K562 (cell line): ENCODE data around the gene BORCS8. TPM values are rescaled to one million over a fixed set of nuclear protein-coding genes. Genes with fewer than 3 reads are reported as not detected.

Source experiments
- CCNT2 ChIP-seq: IDR thresholded peaks from 2 replicates; pipeline ENCODE4 v1.6.1; 2011; ENCODE audit warnings: borderline replicate concordance, low read depth, mild to moderate bottlenecking, moderate library complexity, mixed read lengths, low read length; ENCODE audit not compliant: insufficient read length; ENCODE audit errors: extremely low read depth
- CTCF ChIP-seq, 3 experiments: IDR thresholded peaks in 2 of 3; conservative IDR thresholded peaks in 1 of 3; 2 replicates each; pipeline ENCODE4 v1.5.1; 2011 to 2012; ENCODE audit warnings: low read length in 3 of 3, mild to moderate bottlenecking in 3 of 3, control low read depth in 2 of 3, improper control_type of control experiment in 1 of 3, inconsistent platforms in 1 of 3, low read depth in 1 of 3, mixed read lengths in 1 of 3, moderate library complexity in 1 of 3; ENCODE audit not compliant: insufficient read depth in 2 of 3
- GATAD2B ChIP-seq: fragments of 450-650 bp; IDR thresholded peaks from 2 replicates; pipeline ENCODE4 v1.6.1; 2017; ENCODE audit warnings: mild to moderate bottlenecking, borderline replicate concordance
- KLF10 ChIP-seq: fragments of 250-450 bp; sonication (Bioruptor Pico); IDR thresholded peaks from 2 replicates; pipeline ENCODE4 v1.6.1; 2021; ENCODE audit warnings: matching md5 sums
- PREB ChIP-seq: sonication (generic); formaldehyde crosslinking; IDR thresholded peaks from 2 replicates; pipeline ENCODE4 v1.8.1; 2023; ENCODE audit warnings: mild to moderate bottlenecking, missing genetic modification reagents
- PRPF4 ChIP-seq: fragments of 200-400 bp; formaldehyde crosslinking; IDR thresholded peaks from one replicate; pipeline ENCODE4 v1.6.1; 2017; ENCODE audit warnings: low read length, low read depth, mild to moderate bottlenecking; ENCODE audit not compliant: insufficient read depth, poor library complexity, severe bottlenecking
- SP1 ChIP-seq: sonication (generic); formaldehyde crosslinking; IDR thresholded peaks from 2 replicates; pipeline ENCODE4 v1.8.1; 2022; ENCODE audit warnings: mild to moderate bottlenecking, missing genetic modification reagents
- U2AF1 ChIP-seq: fragments of 200-400 bp; formaldehyde crosslinking; optimal IDR thresholded peaks from 2 replicates; pipeline ENCODE3; 2017; ENCODE audit warnings: mild to moderate bottlenecking, low read depth, low read length, moderate library complexity
- ZC3H8 ChIP-seq: fragments of 450-650 bp; IDR thresholded peaks from 2 replicates; pipeline ENCODE4 v1.6.1; 2017
- ZNF445 ChIP-seq: fragments of 250-450 bp; sonication (Bioruptor Pico); IDR thresholded peaks from 2 replicates; pipeline ENCODE4 v1.4.0; 2020; ENCODE audit warnings: low read depth, mild to moderate bottlenecking, moderate library complexity
- ZNF507 ChIP-seq: conservative IDR thresholded peaks from 2 replicates; pipeline ENCODE4 v1.6.1; 2017; ENCODE audit warnings: missing genetic modification characterization, missing compliant biosample characterization
- ZNF518B ChIP-seq: fragments of 250-450 bp; sonication (Bioruptor Pico); IDR thresholded peaks from 2 replicates; pipeline ENCODE4 v1.5.0; 2021; ENCODE audit warnings: mild to moderate bottlenecking, moderate library complexity
- polyA plus RNA-seq, 8 experiments: library from polyadenylated mRNA; depleted of rRNA in 4 of 8; stranded (reverse) in 5 of 8; unstranded in 3 of 8; fragments of >200 nt; fragmentation: Nextera tagmentation in 2 of 8; fragmentation: Illumina TruSeq in 1 of 8; extraction: Ambion mirVana in 2 of 8; extraction: Trizol in 1 of 8; gene quantifications; 2 replicates each; pipeline versions ENCODE4 v1.2.1 to v1.2.3, GENCODE V29; 2011 to 2014; ENCODE audit warnings: inconsistent platforms in 1 of 8, missing spikeins in 1 of 8
- total RNA-seq, 7 experiments: library from RNA; depleted of rRNA in 6 of 7; stranded (reverse); fragments of >200 nt in 6 of 7; fragmentation: Illumina TruSeq in 2 of 7; extraction: Trizol in 2 of 7; gene quantifications; 2 replicates each; pipeline versions ENCODE4 v1.2.1 to v1.2.3, GENCODE V29; 2011 to 2021; ENCODE audit warnings: low replicate concordance in 1 of 7
- TF ChIP-seq, protein P1 (sequence below): fragments of 250-450 bp; sonication (Bioruptor Pico); IDR thresholded peaks from 2 replicates; pipeline ENCODE4 v1.5.0; 2021; ENCODE audit warnings: mild to moderate bottlenecking, borderline replicate concordance
- TF ChIP-seq, protein P2 (sequence below), 2 experiments: fragments of 450-650 bp in 1 of 2; IDR thresholded peaks; 2 replicates each; pipeline ENCODE4 v1.6.1; 2011 to 2017; ENCODE audit warnings: low read depth in 2 of 2, antibody characterized with exemption in 1 of 2, borderline replicate concordance in 1 of 2, low read length in 1 of 2, mild to moderate bottlenecking in 1 of 2, mixed read lengths in 1 of 2; ENCODE audit not compliant: control insufficient read depth in 1 of 2

BORCS8 gene
- total and polyA plus RNA-seq, 9 of the 15 experiments (the other 6 are each of a cell fraction or from before 2014, with no cell fraction given): 4.6 to 33.6 (median 16.3) TPM

- TF ChIP-seq, protein P1, sequence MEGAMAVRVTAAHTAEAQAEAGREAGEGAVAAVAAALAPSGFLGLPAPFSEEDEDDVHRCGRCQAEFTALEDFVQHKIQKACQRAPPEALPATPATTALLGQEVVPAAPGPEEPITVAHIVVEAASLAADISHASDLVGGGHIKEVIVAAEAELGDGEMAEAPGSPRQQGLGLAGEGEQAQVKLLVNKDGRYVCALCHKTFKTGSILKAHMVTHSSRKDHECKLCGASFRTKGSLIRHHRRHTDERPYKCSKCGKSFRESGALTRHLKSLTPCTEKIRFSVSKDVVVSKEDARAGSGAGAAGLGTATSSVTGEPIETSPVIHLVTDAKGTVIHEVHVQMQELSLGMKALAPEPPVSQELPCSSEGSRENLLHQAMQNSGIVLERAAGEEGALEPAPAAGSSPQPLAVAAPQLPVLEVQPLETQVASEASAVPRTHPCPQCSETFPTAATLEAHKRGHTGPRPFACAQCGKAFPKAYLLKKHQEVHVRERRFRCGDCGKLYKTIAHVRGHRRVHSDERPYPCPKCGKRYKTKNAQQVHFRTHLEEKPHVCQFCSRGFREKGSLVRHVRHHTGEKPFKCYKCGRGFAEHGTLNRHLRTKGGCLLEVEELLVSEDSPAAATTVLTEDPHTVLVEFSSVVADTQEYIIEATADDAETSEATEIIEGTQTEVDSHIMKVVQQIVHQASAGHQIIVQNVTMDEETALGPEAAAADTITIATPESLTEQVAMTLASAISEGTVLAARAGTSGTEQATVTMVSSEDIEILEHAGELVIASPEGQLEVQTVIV (CRISPR knock-in tag): no peak
- TF ChIP-seq ZNF507 (tag) (no peak), PRPF4 (no peak), ZC3H8 (no peak), GATAD2B (no peak), ZNF518B (CRISPR knock-in tag) (no peak), CCNT2 (no peak), PREB (CRISPR knock-in tag) (no peak), SP1 (peak; percentile 94), ZNF445 (CRISPR knock-in tag) (no peak), CTCF (IDR thresholded peaks at IDR 0.05 in 2 of 3, conservative IDR thresholded peaks at IDR 0.05 in 1 of 3; ENCODE audit: insufficient read depth in 2 of 3, low read depth in 1 of 3, low read length in 3 of 3) (peak; percentile 88 to 91 (median 90)), KLF10 (CRISPR knock-in tag) (no peak), U2AF1 (peak; percentile 36)
- TF ChIP-seq, protein P2, sequence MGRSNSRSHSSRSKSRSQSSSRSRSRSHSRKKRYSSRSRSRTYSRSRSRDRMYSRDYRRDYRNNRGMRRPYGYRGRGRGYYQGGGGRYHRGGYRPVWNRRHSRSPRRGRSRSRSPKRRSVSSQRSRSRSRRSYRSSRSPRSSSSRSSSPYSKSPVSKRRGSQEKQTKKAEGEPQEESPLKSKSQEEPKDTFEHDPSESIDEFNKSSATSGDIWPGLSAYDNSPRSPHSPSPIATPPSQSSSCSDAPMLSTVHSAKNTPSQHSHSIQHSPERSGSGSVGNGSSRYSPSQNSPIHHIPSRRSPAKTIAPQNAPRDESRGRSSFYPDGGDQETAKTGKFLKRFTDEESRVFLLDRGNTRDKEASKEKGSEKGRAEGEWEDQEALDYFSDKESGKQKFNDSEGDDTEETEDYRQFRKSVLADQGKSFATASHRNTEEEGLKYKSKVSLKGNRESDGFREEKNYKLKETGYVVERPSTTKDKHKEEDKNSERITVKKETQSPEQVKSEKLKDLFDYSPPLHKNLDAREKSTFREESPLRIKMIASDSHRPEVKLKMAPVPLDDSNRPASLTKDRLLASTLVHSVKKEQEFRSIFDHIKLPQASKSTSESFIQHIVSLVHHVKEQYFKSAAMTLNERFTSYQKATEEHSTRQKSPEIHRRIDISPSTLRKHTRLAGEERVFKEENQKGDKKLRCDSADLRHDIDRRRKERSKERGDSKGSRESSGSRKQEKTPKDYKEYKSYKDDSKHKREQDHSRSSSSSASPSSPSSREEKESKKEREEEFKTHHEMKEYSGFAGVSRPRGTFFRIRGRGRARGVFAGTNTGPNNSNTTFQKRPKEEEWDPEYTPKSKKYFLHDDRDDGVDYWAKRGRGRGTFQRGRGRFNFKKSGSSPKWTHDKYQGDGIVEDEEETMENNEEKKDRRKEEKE (IDR thresholded peaks at IDR 0.05; ENCODE audit: borderline replicate concordance in 1 of 2, control insufficient read depth in 1 of 2, low read depth in 2 of 2, low read length in 1 of 2): no peak
Observed at GRCh38 chr19:19224852-19225494, 33.0 kb upstream of the BORCS8 start (continued).
